GM12878 (cell line): ENCODE data around the gene PLEKHA7. TPM values are rescaled to one million over a fixed set of nuclear protein-coding genes. Genes with fewer than 3 reads are reported as not detected.

Experiments used
- ATAC-seq: fragments of 200-7000 bp; cut with Tn5 transposase; 3 replicates; pipeline ENCODE4 v1.9.1; 2020; ENCODE audit warnings: mild to moderate bottlenecking, moderate library complexity
- BruUV-seq: library from RNA; stranded (reverse); fragments of 400-500 nt; replicated peaks from 2 replicates; lab custom pipeline; 2021; lab: Mats Ljungman, UMichigan
- CTCF ChIA-PET: fragments of 300-600 bp; sonication (Branson Sonifier 250); formaldehyde crosslinking; extraction: SDS; loops from one replicate; lab custom pipeline; 2021; ENCODE audit warnings: inconsistent platforms; lab: Yijun Ruan, JAX
- POLR2A ChIA-PET: fragments of 350-600 bp; formaldehyde crosslinking; extraction: SDS; loops from one replicate; lab custom pipeline; 2021; ENCODE audit warnings: inconsistent platforms; lab: Charles Lee
- RAD21 ChIA-PET: fragments of 300-600 bp; sonication (Branson Sonifier 250); formaldehyde crosslinking; loops from one replicate; lab custom pipeline; 2023; ENCODE audit warnings: antibody characterized with exemption; ENCODE audit not compliant: unreplicated experiment; lab: Charles Lee
- SMC1A ChIA-PET: fragments of 300-600 bp; sonication (Branson Sonifier 250); formaldehyde crosslinking; loops from one replicate; lab custom pipeline; 2023; ENCODE audit not compliant: unreplicated experiment, uncharacterized antibody; lab: Charles Lee
- DNase-seq: peaks from one replicate; pipeline ENCODE4 v3.0.0-alpha.2; 2011; ENCODE audit warnings: low read depth, low spot score
- FAIRE-seq: peaks from 3 replicates; lab custom pipeline; 2011; peaks lifted over from hg19 to GRCh38; lab: Jason Lieb, UNC
- H2AFZ ChIP-seq: 2 replicates; pipeline ENCODE4 v1.6.0; 2011; ENCODE audit warnings: low read depth, low read length, control low read depth; ENCODE audit not compliant: control insufficient read depth
- H3K27ac ChIP-seq: 2 replicates; pipeline ENCODE4 v1.5.1; 2011; ENCODE audit warnings: control low read depth; ENCODE audit not compliant: control insufficient read depth, insufficient read depth
- H3K27me3 ChIP-seq, 2 experiments: replicated peaks in 1 of 2; 2 replicates each; pipeline versions ENCODE4 v1.6.0 to v1.6.1; 2011; ENCODE audit warnings: low read length in 1 of 2; ENCODE audit not compliant: control insufficient read depth in 2 of 2, insufficient read depth in 2 of 2
- H3K36me3 ChIP-seq, 2 experiments: 2 replicates each; pipeline ENCODE4 v1.5.1; 2011; ENCODE audit warnings: low read length in 1 of 2; ENCODE audit not compliant: control insufficient read depth in 2 of 2, insufficient read depth in 2 of 2
- H3K4me1 ChIP-seq: 2 replicates; pipeline ENCODE4 v1.6.1; 2011; ENCODE audit warnings: mild to moderate bottlenecking, low read length, moderate library complexity, mixed read lengths; ENCODE audit not compliant: control insufficient read depth, insufficient read depth
- H3K4me2 ChIP-seq: 2 replicates; pipeline ENCODE4 v1.6.0; 2011; ENCODE audit warnings: control low read depth; ENCODE audit not compliant: control insufficient read depth, insufficient read depth
- H3K4me3 ChIP-seq: fragments of 200-600 bp; sonication (generic); 2 replicates; pipeline ENCODE4 v1.5.1; 2016
- H3K79me2 ChIP-seq: 2 replicates; pipeline ENCODE4 v1.6.0; 2011; ENCODE audit warnings: low read length; ENCODE audit not compliant: control insufficient read depth, insufficient read depth
- H3K9ac ChIP-seq: 2 replicates; pipeline ENCODE4 v1.8.0; 2011; ENCODE audit warnings: low read length, control low read depth, mixed read lengths; ENCODE audit not compliant: control insufficient read depth, insufficient read depth
- H3K9me3 ChIP-seq: replicated peaks from 3 replicates; pipeline ENCODE4 v1.5.1; 2011; ENCODE audit warnings: mild to moderate bottlenecking, low read length; ENCODE audit not compliant: control insufficient read depth, insufficient read depth
- H4K20me1 ChIP-seq: 2 replicates; pipeline ENCODE4 v1.6.0; 2011; ENCODE audit not compliant: control insufficient read depth, insufficient read depth
- CHD4 ChIP-seq: fragments of 200-600 bp; sonication (generic); IDR thresholded peaks from 2 replicates; pipeline ENCODE4 v1.6.1; 2016; ENCODE audit warnings: mild to moderate bottlenecking
- HDAC2 ChIP-seq: fragments of 200-600 bp; sonication (generic); IDR thresholded peaks from 2 replicates; pipeline ENCODE4 v1.6.1; 2017
- IKZF1 ChIP-seq: fragments of 450-650 bp; conservative IDR thresholded peaks from 2 replicates; pipeline ENCODE4 v1.6.1; 2017; ENCODE audit warnings: antibody characterized with exemption, mild to moderate bottlenecking
- NBN ChIP-seq: fragments of 450-650 bp; IDR thresholded peaks from 2 replicates; pipeline ENCODE4 v1.6.1; 2016
- PBX3 ChIP-seq: IDR thresholded peaks from 2 replicates; pipeline ENCODE4 v1.6.1; 2011; ENCODE audit warnings: mild to moderate bottlenecking, low read depth, low read length, moderate library complexity; ENCODE audit not compliant: insufficient replicate concordance
- RCOR1 ChIP-seq: conservative IDR thresholded peaks from 2 replicates; pipeline ENCODE4 v1.6.1; 2012; ENCODE audit warnings: low read depth, low read length, improper control_type of control experiment
- RELB ChIP-seq: fragments of 450-650 bp; IDR thresholded peaks from 2 replicates; pipeline ENCODE4 v1.6.1; 2017; ENCODE audit warnings: low read depth, mild to moderate bottlenecking, moderate library complexity
- SREBF1 ChIP-seq: IDR thresholded peaks from 2 replicates; pipeline ENCODE4 v1.6.1; 2012; ENCODE audit warnings: mild to moderate bottlenecking, low read length
- STAT3 ChIP-seq: IDR thresholded peaks from 2 replicates; pipeline ENCODE4 v1.6.1; 2011; ENCODE audit warnings: low read depth, low read length, improper control_type of control experiment
- TARDBP ChIP-seq: IDR thresholded peaks from 2 replicates; pipeline ENCODE4 v1.6.1; 2016; ENCODE audit warnings: borderline replicate concordance
- ZNF24 ChIP-seq: fragments of 450-650 bp; IDR thresholded peaks from 2 replicates; pipeline ENCODE4 v1.6.1; 2017; ENCODE audit warnings: antibody characterized with exemption, mild to moderate bottlenecking
- WGBS: methylation state at CpG from one replicate; pipeline ENCODE4 v1.1.6; 2016; ENCODE audit warnings: low lambda C conversion rate; ENCODE audit not compliant: insufficient replicate concordance, insufficient coverage; ENCODE audit errors: missing lambda C conversion rate; 5-methylcytosine and 5-hydroxymethylcytosine counted together
- in situ Hi-C: fragments of 300-500 bp; cut with MboI; formaldehyde crosslinking; loops from 9 replicates; pipeline ENCODE4 v1.14.3; 2018; ENCODE audit warnings: mixed read lengths
- intact Hi-C: fragments of 100-400 bp; cut with micrococcal nuclease; formaldehyde crosslinking; loops from one replicate; pipeline ENCODE4 v1.14.2; 2022; ENCODE audit not compliant: unreplicated experiment
- polyA plus RNA-seq, 11 experiments: library from polyadenylated mRNA; depleted of rRNA in 4 of 11; unstranded in 6 of 11; stranded (reverse) in 5 of 11; fragments of >200 nt; fragmentation: Nextera tagmentation in 4 of 11; fragmentation: Illumina TruSeq in 1 of 11; extraction: Ambion mirVana in 4 of 11; extraction: Trizol in 1 of 11; gene quantifications; 1 replicate in 1 of 11; 2 replicates in 10 of 11; pipeline versions ENCODE4 v1.2.1 to v1.2.3, GENCODE V29; 2011 to 2016; ENCODE audit warnings: inconsistent platforms in 2 of 11, missing spikeins in 2 of 11, low read depth in 1 of 11
- total RNA-seq, 4 experiments: library from RNA; depleted of rRNA in 3 of 4; stranded (reverse); fragments of >200 nt in 3 of 4; fragmentation: Illumina TruSeq in 1 of 4; extraction: Trizol in 1 of 4; gene quantifications; 2 replicates each; pipeline versions ENCODE4 v1.2.1 to v1.2.3, GENCODE V29; 2013 to 2021

Gene PLEKHA7
- total and polyA plus RNA-seq, 10 of the 15 experiments (the other 5 are each of a cell fraction or from before 2014, with no cell fraction given) = 0.45 to 5.3 (median 2.1) TPM

GRCh38 chr11:16933756-16934603, 80.2 kb downstream of the PLEKHA7 start:
- CTCF ChIA-PET = interaction anchor here (0.7 to 11.4 kb wide), 8 partner anchors 9 to 146 kb away, joined by 3 to 126 read pairs (median 5); no protein-coding TSS in a partner anchor
- no TSS peak for BruUV-seq
- POLR2A ChIA-PET = no interaction called here
- intact Hi-C loops (no loop called here), in situ Hi-C loops (no loop called here)
- ATAC-seq (no peak), FAIRE-seq (no peak), DNase-seq (no peak)
- Histone ChIP-seq H2AFZ (no peak overlapping the region), H3K36me3 (no peaks in the 10 kb centered on the region), H3K27ac (no peak overlapping the region), H3K4me1 (no peaks in the 10 kb centered on the region), H3K27me3 (no peaks in the 10 kb centered on the region; a peak in 1 of 4 replicates), H3K4me3 (no peak overlapping the region), H3K79me2 (no peaks in the 10 kb centered on the region), H4K20me1 (no peaks in the 10 kb centered on the region), H3K9me3 (no peaks in the 10 kb centered on the region), H3K4me2 (no peak overlapping the region), H3K9ac (no peak overlapping the region)
- RAD21 ChIA-PET = interaction anchor here (1.0 kb wide), 1 partner anchor 35 kb away, joined by 3 read pairs; no protein-coding TSS in a partner anchor
- SMC1A ChIA-PET = interaction anchor here (0.9 to 2.1 kb wide), 8 partner anchors 9 to 129 kb away, joined by 3 to 9 read pairs (median 4); no protein-coding TSS in a partner anchor
- TF ChIP-seq NBN (no peak), CHD4 (no peak), ZNF24 (no peak), STAT3 (no peak), RCOR1 (no peak)
- WGBS = 79% methylated on average over 8 of the region's 8 CpGs

- WGBS = 0% methylated on average over 1 of the region's 1 CpG
- Histone ChIP-seq H3K27ac (no peak overlapping the region), H3K4me1 (no peaks in the 10 kb centered on the region), H3K4me3 (no peak overlapping the region), H2AFZ (no peak overlapping the region), H3K9me3 (no peaks in the 10 kb centered on the region), H3K4me2 (no peak overlapping the region), H3K79me2 (no peaks in the 10 kb centered on the region), H3K36me3 (no peaks in the 10 kb centered on the region), H3K27me3 (no peaks in the 10 kb centered on the region; a peak in 1 of 4 replicates), H4K20me1 (no peaks in the 10 kb centered on the region), H3K9ac (no peak overlapping the region)
- ChIA-PET SMC1A (interaction anchor here (0.8 to 2.1 kb wide), 9 partner anchors 8 to 132 kb away, joined by 3 to 9 read pairs (median 3); no protein-coding TSS in a partner anchor), POLR2A (no interaction called here), CTCF (interaction anchor here (0.9 to 11.4 kb wide), 8 partner anchors 9 to 130 kb away, joined by 3 to 126 read pairs (median 5); no protein-coding TSS in a partner anchor), RAD21 (no interaction called here)
- FAIRE-seq (no peak), DNase-seq (no peak), ATAC-seq (no peak)
- no TSS peak for BruUV-seq
- in situ Hi-C loops = no loop called here
- intact Hi-C loops = no loop called here
- no peak for TF ChIP-seq TARDBP
- no peak for TF ChIP-seq SREBF1
- TF ChIP-seq HDAC2 = no peak
- TF ChIP-seq PBX3 = no peak
- TF ChIP-seq IKZF1 = no peak
- TF ChIP-seq RELB = no peak
These were observed 80.9 kb downstream of the PLEKHA7 start for GRCh38 chr11:16933291-16933690.
